K562 (cell line): Measurements from ENCODE around the gene TMEM158. TPM values are rescaled to one million over a fixed set of nuclear protein-coding genes. Genes with fewer than 3 reads are reported as not detected.

Source experiments
- CCAR2 ChIP-seq: fragments of 200-400 bp; formaldehyde crosslinking; IDR thresholded peaks from 2 replicates; pipeline ENCODE4 v1.6.1; 2017; ENCODE audit warnings: mild to moderate bottlenecking, low read depth, low read length
- DNMT1 ChIP-seq: fragments of 450-650 bp; IDR thresholded peaks from 2 replicates; pipeline ENCODE4 v1.6.1; 2016; ENCODE audit warnings: antibody characterized with exemption, mild to moderate bottlenecking
- EZH2 ChIP-seq: IDR thresholded peaks from 2 replicates; pipeline ENCODE4 v1.6.1; 2012; ENCODE audit warnings: low read depth, mild to moderate bottlenecking, inconsistent platforms, low read length, borderline replicate concordance
- GTF2E2 ChIP-seq: fragments of 200-800 bp; sonication (Bioruptor generic); IDR thresholded peaks from 2 replicates; pipeline ENCODE4 v1.6.1; 2016; ENCODE audit warnings: missing genetic modification characterization, missing compliant biosample characterization
- HDAC8 ChIP-seq: fragments of 450-650 bp; IDR thresholded peaks from 2 replicates; pipeline ENCODE4 v1.6.1; 2016; ENCODE audit warnings: mild to moderate bottlenecking, missing genetic modification characterization, moderate library complexity, missing compliant biosample characterization
- HMG20B ChIP-seq: fragments of 250-450 bp; sonication (Bioruptor Pico); IDR thresholded peaks from 2 replicates; pipeline ENCODE4 v1.5.0; 2021; ENCODE audit warnings: mild to moderate bottlenecking
- IRF2 ChIP-seq: sonication (generic); formaldehyde crosslinking; IDR thresholded peaks from 2 replicates; pipeline ENCODE4 v1.8.1; 2022; ENCODE audit warnings: mild to moderate bottlenecking, missing genetic modification reagents
- KLF16 ChIP-seq: IDR thresholded peaks from 2 replicates; pipeline ENCODE4 v1.6.1; 2016; ENCODE audit warnings: antibody characterized with exemption
- MEF2D ChIP-seq: conservative IDR thresholded peaks from 2 replicates; pipeline ENCODE4 v1.6.1; 2016; ENCODE audit warnings: low read depth, missing genetic modification characterization, missing compliant biosample characterization
- MTA1 ChIP-seq: fragments of 450-650 bp; IDR thresholded peaks from 2 replicates; pipeline ENCODE4 v1.6.1; 2017; ENCODE audit warnings: borderline replicate concordance
- NFIX ChIP-seq: fragments of 250-450 bp; sonication (Bioruptor Pico); IDR thresholded peaks from 2 replicates; pipeline ENCODE4 v1.4.0; 2020; ENCODE audit warnings: low read depth, mild to moderate bottlenecking, moderate library complexity
- ZFP1 ChIP-seq: fragments of 450-650 bp; formaldehyde crosslinking; IDR thresholded peaks from 2 replicates; pipeline ENCODE4 v1.4.0; 2020; ENCODE audit warnings: mild to moderate bottlenecking, mixed read lengths
- ZNF274 ChIP-seq: IDR thresholded peaks from 2 replicates; pipeline ENCODE4 v1.6.1; 2011; ENCODE audit warnings: low read depth, mild to moderate bottlenecking, low read length, moderate library complexity, borderline replicate concordance
- polyA plus RNA-seq, 8 experiments: library from polyadenylated mRNA; depleted of rRNA in 4 of 8; stranded (reverse) in 5 of 8; unstranded in 3 of 8; fragments of >200 nt; fragmentation: Nextera tagmentation in 2 of 8; fragmentation: Illumina TruSeq in 1 of 8; extraction: Ambion mirVana in 2 of 8; extraction: Trizol in 1 of 8; gene quantifications; 2 replicates each; pipeline versions ENCODE4 v1.2.1 to v1.2.3, GENCODE V29; 2011 to 2014; ENCODE audit warnings: inconsistent platforms in 1 of 8, missing spikeins in 1 of 8
- total RNA-seq, 7 experiments: library from RNA; depleted of rRNA in 6 of 7; stranded (reverse); fragments of >200 nt in 6 of 7; fragmentation: Illumina TruSeq in 2 of 7; extraction: Trizol in 2 of 7; gene quantifications; 2 replicates each; pipeline versions ENCODE4 v1.2.1 to v1.2.3, GENCODE V29; 2011 to 2021; ENCODE audit warnings: low replicate concordance in 1 of 7
- TF ChIP-seq, protein P1 (sequence below): fragments of 200-800 bp; sonication (Bioruptor generic); IDR thresholded peaks from 2 replicates; pipeline ENCODE4 v1.6.1; 2016; ENCODE audit warnings: missing genetic modification characterization, missing compliant biosample characterization
- TF ChIP-seq, protein P2 (sequence below): fragments of 250-450 bp; sonication (Bioruptor Pico); IDR thresholded peaks from 2 replicates; pipeline ENCODE4 v1.8.0; 2022; ENCODE audit warnings: moderate library complexity, mild to moderate bottlenecking, inconsistent platforms

TMEM158 gene
- total and polyA plus RNA-seq, 9 of the 15 experiments (the other 6 are each of a cell fraction or from before 2014, with no cell fraction given), result 2.2 to 46.5 (median 8.4) TPM

DNA sequence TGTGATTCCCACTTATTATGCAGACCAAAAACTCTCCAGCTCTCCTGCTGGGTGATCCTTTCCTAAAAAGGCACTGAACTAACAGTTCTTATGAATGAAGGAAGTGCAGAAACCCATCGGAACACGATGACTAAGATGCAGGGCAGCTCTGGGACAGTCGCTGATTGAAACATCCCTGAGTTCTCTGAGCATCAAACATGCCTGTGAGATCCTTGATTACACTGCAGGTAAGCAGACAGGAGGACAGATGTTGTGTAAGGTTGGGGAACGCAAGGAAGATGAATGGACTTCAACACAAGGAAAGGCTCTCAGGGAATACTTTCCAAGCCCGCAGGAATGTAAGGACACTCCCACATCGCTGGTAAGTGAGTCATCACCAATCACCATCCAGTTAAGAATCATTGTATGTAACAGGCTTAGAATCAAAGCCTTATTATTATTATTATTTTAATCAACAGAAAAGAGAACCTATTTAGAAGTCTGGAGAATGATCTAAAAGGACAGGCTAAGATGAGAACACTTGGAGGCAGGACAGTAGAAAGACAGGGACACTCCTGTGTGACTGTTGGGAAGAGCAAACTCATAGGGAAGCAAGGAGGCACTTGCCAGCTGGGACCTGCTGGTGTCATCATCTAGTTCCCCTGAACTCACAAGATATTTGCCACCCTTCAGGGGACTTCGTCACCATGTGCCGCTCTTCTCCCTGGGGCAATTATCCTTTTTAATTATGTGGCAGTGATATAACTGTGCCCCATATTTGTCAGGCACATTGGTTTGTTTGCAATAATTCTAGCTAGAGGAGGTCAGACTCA, 26.0 kb downstream of the TMEM158 start (continued):
- TF ChIP-seq, protein P1, sequence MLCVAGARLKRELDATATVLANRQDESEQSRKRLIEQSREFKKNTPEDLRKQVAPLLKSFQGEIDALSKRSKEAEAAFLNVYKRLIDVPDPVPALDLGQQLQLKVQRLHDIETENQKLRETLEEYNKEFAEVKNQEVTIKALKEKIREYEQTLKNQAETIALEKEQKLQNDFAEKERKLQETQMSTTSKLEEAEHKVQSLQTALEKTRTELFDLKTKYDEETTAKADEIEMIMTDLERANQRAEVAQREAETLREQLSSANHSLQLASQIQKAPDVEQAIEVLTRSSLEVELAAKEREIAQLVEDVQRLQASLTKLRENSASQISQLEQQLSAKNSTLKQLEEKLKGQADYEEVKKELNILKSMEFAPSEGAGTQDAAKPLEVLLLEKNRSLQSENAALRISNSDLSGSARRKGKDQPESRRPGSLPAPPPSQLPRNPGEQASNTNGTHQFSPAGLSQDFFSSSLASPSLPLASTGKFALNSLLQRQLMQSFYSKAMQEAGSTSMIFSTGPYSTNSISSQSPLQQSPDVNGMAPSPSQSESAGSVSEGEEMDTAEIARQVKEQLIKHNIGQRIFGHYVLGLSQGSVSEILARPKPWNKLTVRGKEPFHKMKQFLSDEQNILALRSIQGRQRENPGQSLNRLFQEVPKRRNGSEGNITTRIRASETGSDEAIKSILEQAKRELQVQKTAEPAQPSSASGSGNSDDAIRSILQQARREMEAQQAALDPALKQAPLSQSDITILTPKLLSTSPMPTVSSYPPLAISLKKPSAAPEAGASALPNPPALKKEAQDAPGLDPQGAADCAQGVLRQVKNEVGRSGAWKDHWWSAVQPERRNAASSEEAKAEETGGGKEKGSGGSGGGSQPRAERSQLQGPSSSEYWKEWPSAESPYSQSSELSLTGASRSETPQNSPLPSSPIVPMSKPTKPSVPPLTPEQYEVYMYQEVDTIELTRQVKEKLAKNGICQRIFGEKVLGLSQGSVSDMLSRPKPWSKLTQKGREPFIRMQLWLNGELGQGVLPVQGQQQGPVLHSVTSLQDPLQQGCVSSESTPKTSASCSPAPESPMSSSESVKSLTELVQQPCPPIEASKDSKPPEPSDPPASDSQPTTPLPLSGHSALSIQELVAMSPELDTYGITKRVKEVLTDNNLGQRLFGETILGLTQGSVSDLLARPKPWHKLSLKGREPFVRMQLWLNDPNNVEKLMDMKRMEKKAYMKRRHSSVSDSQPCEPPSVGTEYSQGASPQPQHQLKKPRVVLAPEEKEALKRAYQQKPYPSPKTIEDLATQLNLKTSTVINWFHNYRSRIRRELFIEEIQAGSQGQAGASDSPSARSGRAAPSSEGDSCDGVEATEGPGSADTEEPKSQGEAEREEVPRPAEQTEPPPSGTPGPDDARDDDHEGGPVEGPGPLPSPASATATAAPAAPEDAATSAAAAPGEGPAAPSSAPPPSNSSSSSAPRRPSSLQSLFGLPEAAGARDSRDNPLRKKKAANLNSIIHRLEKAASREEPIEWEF (CRISPR knock-in tag), result no peak
- TF ChIP-seq EZH2 (no peak), HDAC8 (no peak), NFIX (CRISPR knock-in tag) (no peak), ZNF274 (no peak), HMG20B (CRISPR knock-in tag) (no peak), DNMT1 (no peak), ZFP1 (CRISPR knock-in tag) (no peak), MTA1 (no peak), KLF16 (no peak), CCAR2 (no peak), IRF2 (CRISPR knock-in tag) (no peak), GTF2E2 (no peak), MEF2D (tag) (no peak)
- TF ChIP-seq, protein P2, sequence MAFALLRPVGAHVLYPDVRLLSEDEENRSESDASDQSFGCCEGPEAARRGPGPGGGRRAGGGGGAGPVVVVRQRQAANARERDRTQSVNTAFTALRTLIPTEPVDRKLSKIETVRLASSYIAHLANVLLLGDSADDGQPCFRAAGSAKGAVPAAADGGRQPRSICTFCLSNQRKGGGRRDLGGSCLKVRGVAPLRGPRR (CRISPR knock-in tag), result no peak
